Stomach (tissue), 9 donors: Measurements from ENCODE around the gene POU2AF1. TPM values are rescaled to one million over a fixed set of nuclear protein-coding genes. Genes with fewer than 3 reads are reported as not detected.

Experiments
- DNase-seq, 2 donors: peaks; one replicate each; pipeline versions ENCODE4 v3.0.0 to v3.0.0-alpha.2; 2013 to 2019
- H3K27ac ChIP-seq, 5 donors: fragments of 200-600 bp in 4 of 5; sonication (generic) in 4 of 5; one replicate each; pipeline ENCODE4 v1.5.1; 2013 to 2019; ENCODE audit warnings: mild to moderate bottlenecking in 1 of 5, moderate library complexity in 1 of 5
- H3K27me3 ChIP-seq, 3 donors: fragments of 200-600 bp; sonication (generic); one replicate each; pipeline ENCODE4 v1.5.1; 2017 to 2019; ENCODE audit warnings: mixed run types in 1 of 3
- H3K36me3 ChIP-seq, 4 donors: fragments of 200-600 bp; sonication (generic); 1 replicate in 3 of 4; 2 replicates in 1 of 4; pipeline ENCODE4 v1.5.1; 2016 to 2019
- H3K4me1 ChIP-seq, 4 donors: fragments of 200-600 bp; sonication (generic); one replicate each; pipeline ENCODE4 v1.5.1; 2016 to 2019
- H3K4me3 ChIP-seq, 4 donors: fragments of 200-600 bp; sonication (generic) in 3 of 4; one replicate each; pipeline ENCODE4 v1.5.1; 2016 to 2019; ENCODE audit warnings: mild to moderate bottlenecking in 1 of 4
- H3K9me3 ChIP-seq, 4 donors: fragments of 200-600 bp; sonication (generic); one replicate each; pipeline ENCODE4 v1.5.1; 2016 to 2019
- EP300 ChIP-seq: sonication (generic); formaldehyde crosslinking; IDR thresholded peaks from one replicate; pipeline ENCODE4 v1.6.1; 2017; ENCODE audit warnings: antibody characterized with exemption
- POLR2A ChIP-seq, 4 donors: fragments of 450-650 bp; IDR thresholded peaks; one replicate each; pipeline ENCODE4 v1.6.1; 2016; ENCODE audit warnings: antibody characterized with exemption in 4 of 4, control low read depth in 2 of 4, mild to moderate bottlenecking in 1 of 4, moderate library complexity in 1 of 4
- POLR2AphosphoS5 ChIP-seq, 3 donors: sonication (generic); formaldehyde crosslinking; IDR thresholded peaks; one replicate each; pipeline ENCODE4 v1.6.1; 2016; ENCODE audit warnings: antibody characterized with exemption in 3 of 3
- WGBS, 5 donors: extraction: QIAGEN DNeasy Blood & Tissue Kit in 3 of 5; methylation state at CpG; one replicate each; pipeline versions ENCODE4 v1.1.5 to v1.1.7; 2013 to 2018; 5-methylcytosine and 5-hydroxymethylcytosine counted together
- intact Hi-C: fragments of 100-400 bp; cut with DNase I; formaldehyde crosslinking; loops from one replicate; pipeline ENCODE4 v1.15.1; 2023; ENCODE audit warnings: low total_unique reads
- polyA plus RNA-seq, 3 donors: library from polyadenylated mRNA; stranded (reverse); fragments of 200-250 nt; gene quantifications; one replicate each; pipeline ENCODE4 v1.2.3, GENCODE V29; 2013
- total RNA-seq, 5 donors: library from RNA; depleted of rRNA; stranded (reverse); fragments of >200 nt; gene quantifications; one replicate each; pipeline versions ENCODE4 v1.1.0 to v1.2.3, GENCODE V29; 2014 to 2016
- TF ChIP-seq, protein P1 (sequence below), 7 experiments: fragments of 450-650 bp in 4 of 7; fragments of 200-600 bp in 3 of 7; sonication (generic) in 3 of 7; IDR thresholded peaks; one replicate each; pipeline ENCODE4 v1.5.1; 2016 to 2019; ENCODE audit warnings: antibody characterized with exemption in 7 of 7, control low read depth in 2 of 7, mild to moderate bottlenecking in 1 of 7
- donor health status: healthy with polysubstance abuse.
- donor health status: Bipolar disorder and iron deficiency.
- donor health status: healthy.

The POU2AF1 gene
- total and polyA plus RNA-seq, 8 donors, result 2.8 to 43.2 (median 8.8) TPM; not detected in 1

DNA sequence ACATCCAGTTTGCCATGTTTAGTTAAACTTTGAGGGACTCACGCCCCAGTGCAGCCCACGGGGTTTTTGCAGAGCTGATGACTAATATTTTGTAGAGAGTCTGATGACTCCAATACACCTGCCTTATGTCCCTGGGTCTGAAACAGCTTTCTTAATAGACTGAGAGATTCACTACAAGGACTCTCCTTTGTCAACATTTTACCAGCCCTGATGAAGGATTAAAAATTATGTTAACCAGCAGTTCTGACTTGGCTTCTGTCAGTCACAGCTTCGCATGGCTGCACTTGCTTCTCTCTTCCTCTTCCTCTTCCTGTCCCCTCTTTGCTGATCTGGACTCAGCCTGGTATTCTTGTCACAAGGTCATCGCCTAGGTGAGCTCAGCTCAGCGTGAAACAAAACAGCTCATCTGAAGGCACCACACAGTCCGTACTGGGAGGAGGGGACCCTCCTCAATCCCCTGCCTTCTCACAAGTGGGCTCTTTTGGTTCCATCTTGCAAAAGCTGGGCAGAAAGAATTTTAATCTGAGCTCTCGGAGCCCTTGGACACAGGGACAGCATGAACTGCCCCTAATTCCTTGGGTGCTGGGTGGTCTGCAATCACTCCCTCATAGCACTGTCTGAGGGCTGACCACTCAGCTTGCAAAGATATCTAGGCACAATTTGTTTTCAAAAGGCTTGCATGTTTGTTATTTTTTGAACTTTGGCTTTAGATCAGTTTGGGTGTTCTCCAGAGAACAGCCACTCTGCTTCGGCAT, 38.1 kb upstream of the POU2AF1 start:
- Histone ChIP-seq H3K4me3 (no peak overlapping the region), H3K27ac (peak overlapping the region in 4 of 5 donors; percentile 52 to 76 (median 74)), H3K36me3 (no peaks in the 10 kb centered on the region), H3K27me3 (no peaks in the 10 kb centered on the region), H3K9me3 (no peaks in the 10 kb centered on the region), H3K4me1 (peaks cover 29 to 43% (median 33%) of the 10 kb centered on the region in 4 donors)
- TF ChIP-seq POLR2A (IDR thresholded peaks at IDR 0.05) (no peak), POLR2AphosphoS5 (IDR thresholded peaks at IDR 0.05) (no peak), EP300 (no peak)
- TF ChIP-seq, protein P1, sequence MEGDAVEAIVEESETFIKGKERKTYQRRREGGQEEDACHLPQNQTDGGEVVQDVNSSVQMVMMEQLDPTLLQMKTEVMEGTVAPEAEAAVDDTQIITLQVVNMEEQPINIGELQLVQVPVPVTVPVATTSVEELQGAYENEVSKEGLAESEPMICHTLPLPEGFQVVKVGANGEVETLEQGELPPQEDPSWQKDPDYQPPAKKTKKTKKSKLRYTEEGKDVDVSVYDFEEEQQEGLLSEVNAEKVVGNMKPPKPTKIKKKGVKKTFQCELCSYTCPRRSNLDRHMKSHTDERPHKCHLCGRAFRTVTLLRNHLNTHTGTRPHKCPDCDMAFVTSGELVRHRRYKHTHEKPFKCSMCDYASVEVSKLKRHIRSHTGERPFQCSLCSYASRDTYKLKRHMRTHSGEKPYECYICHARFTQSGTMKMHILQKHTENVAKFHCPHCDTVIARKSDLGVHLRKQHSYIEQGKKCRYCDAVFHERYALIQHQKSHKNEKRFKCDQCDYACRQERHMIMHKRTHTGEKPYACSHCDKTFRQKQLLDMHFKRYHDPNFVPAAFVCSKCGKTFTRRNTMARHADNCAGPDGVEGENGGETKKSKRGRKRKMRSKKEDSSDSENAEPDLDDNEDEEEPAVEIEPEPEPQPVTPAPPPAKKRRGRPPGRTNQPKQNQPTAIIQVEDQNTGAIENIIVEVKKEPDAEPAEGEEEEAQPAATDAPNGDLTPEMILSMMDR (IDR thresholded peaks at IDR 0.05), result no peak
- intact Hi-C loops, result no loop called here
- DNase-seq, result peak in 1 of 2 donors; percentile 55
- WGBS, 5 donors, result 47 to 51% (median 50%) methylated on average over 8 of the region's 8 CpGs

GRCh38 chr11:111416231-111416960, 37.3 kb upstream of the POU2AF1 start:
- WGBS, 5 donors, result 81 to 88% (median 82%) methylated on average over 16 of the region's 16 CpGs
- intact Hi-C loops, result no loop called here

DNA sequence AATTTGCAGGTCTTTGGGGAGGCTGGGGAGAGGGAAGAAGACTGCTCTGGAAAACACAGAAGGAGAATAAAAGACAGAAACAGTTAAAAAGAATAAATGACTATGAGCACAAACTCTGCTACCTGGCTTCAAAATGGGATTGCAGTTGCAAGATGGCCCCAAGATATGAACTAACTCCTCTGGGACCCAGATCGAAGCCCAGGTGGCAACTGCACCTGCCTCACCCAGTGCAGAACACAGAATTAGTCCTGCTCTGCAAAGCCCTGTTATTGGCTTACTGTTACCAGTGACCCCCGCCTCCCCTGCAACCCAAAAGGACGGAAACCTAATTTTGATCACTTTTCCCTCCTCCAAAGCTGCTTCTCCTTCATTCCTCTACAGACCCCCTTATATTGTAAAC, 35.9 kb upstream of the POU2AF1 start:
- 74 to 97% (median 92%) methylated on average over 3 of the region's 3 CpGs for WGBS, 5 donors
- TF ChIP-seq POLR2A (IDR thresholded peaks at IDR 0.05), result no peak
- no peak for TF ChIP-seq EP300
- TF ChIP-seq, protein P1 (IDR thresholded peaks at IDR 0.05), result no peak
- TF ChIP-seq POLR2AphosphoS5 (IDR thresholded peaks at IDR 0.05), result no peak
- intact Hi-C loops, result no loop called here
- Histone ChIP-seq H3K36me3 (no peaks in the 10 kb centered on the region), H3K4me1 (peaks cover 27 to 38% (median 30%) of the 10 kb centered on the region in 4 donors), H3K27me3 (no peaks in the 10 kb centered on the region), H3K9me3 (no peaks in the 10 kb centered on the region), H3K27ac (no peak overlapping the region), H3K4me3 (no peak overlapping the region)
- no peak for DNase-seq

More at GRCh38 chr11:111416231-111416960, 37.3 kb upstream of the POU2AF1 start:
- H3K27ac ChIP-seq, result peak overlapping the region in 3 of 5 donors; percentile 74 to 76 (median 74)
- no peak for TF ChIP-seq EP300
- no peak for TF ChIP-seq POLR2AphosphoS5 (IDR thresholded peaks at IDR 0.05)
- TF ChIP-seq, protein P1 (IDR thresholded peaks at IDR 0.05), result no peak
- TF ChIP-seq POLR2A (IDR thresholded peaks at IDR 0.05), result no peak
- DNase-seq, result no peak
- no peak overlapping the region for H3K4me3 ChIP-seq
- H3K36me3 ChIP-seq, result no peaks in the 10 kb centered on the region
- H3K9me3 ChIP-seq, result no peaks in the 10 kb centered on the region
- H3K4me1 ChIP-seq, result peaks cover 29 to 43% (median 33%) of the 10 kb centered on the region in 4 donors
- H3K27me3 ChIP-seq, result no peaks in the 10 kb centered on the region

DNA sequence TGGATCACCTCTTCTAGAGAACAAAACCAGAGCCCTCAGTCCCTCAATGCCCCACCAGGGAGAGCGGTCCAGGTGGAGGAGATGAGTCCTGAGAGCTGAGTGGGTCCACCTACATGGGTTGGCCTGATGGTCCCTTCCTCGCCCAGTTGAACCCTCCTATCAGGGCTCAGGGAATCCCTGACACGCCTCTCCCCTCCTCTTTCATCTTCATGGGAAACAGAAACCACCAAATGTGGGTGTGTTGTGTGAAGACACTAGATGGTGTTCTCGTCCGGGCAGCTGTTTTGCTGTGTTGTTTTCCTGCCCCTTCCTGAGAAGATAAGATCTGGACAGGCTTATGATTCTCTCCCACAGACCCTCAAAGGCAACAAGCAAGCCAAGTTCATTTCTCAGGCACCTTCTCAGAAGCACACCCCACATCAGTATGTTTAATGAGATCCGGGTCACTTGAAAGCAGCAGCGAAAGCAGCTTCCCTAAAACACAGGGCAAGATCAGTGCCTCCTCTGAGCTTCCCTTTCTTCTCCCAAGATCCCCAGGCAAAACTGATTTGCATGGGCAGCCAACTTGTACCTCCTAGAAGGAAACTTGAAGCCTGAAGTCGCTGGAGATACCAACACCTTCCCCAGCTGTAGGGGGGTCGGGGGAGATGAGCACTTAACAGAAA, 35.3 kb upstream of the POU2AF1 start:
- TF ChIP-seq POLR2AphosphoS5 (IDR thresholded peaks at IDR 0.05) (no peak), EP300 (no peak), POLR2A (IDR thresholded peaks at IDR 0.05) (no peak)
- TF ChIP-seq, protein P1 (IDR thresholded peaks at IDR 0.05), result no peak
- H3K4me3 ChIP-seq, result no peak overlapping the region
- peaks cover 21 to 33% (median 25%) of the 10 kb centered on the region in 4 donors for H3K4me1 ChIP-seq
- WGBS, 5 donors, result 69 to 83% (median 79%) methylated on average over 9 of the region's 9 CpGs
- intact Hi-C loops, result no loop called here
- no peaks in the 10 kb centered on the region for H3K9me3 ChIP-seq
- H3K27ac ChIP-seq, result no peak overlapping the region
- H3K27me3 ChIP-seq, result no peaks in the 10 kb centered on the region
- DNase-seq, result no peak
- H3K36me3 ChIP-seq, result no peaks in the 10 kb centered on the region
